CD4-positive, alpha-beta T cell treated with Interleukin-6 at 100 ng/mL for 8 hours (primary cell): ENCODE measurements around the gene UTP14A.

Experiments used
- DNase-seq: peaks from one replicate; pipeline ENCODE4 v3.0.0-alpha.2; 2020; ENCODE audit warnings: mixed read lengths, low spot score

Gene UTP14A

GRCh38 chrX:129945131-129945530 lies 39.2 kb downstream of the UTP14A start:
- DNase-seq, result no peak

- no peak for DNase-seq
These were observed 47.3 kb downstream of the UTP14A start for GRCh38 chrX:129953334-129953648.

- DNase-seq, result no peak
These were observed 47.9 kb downstream of the UTP14A start for GRCh38 chrX:129953881-129954280.

DNA sequence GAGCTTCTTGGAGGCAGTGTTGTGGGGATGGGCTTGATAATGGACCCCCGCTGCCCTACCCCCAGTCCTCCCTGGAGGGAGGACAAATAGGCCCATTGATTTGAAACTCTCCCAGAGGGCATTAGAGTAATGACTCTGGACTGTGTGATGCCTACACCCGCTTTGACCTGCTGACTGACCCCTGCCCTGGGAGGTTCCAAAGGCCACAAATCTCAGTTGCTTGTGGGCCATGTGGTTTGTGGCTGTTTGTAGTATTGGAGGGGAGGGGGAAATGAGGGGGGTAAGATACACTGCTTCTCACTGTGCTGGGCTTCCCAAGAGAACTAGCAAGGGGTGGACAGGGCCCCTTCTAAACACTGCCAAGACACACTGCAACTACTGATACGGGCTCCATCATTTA lies 48.8 kb downstream of the UTP14A start:
- no peak for DNase-seq

- DNase-seq, result no peak
These were observed 49.7 kb downstream of the UTP14A start for GRCh38 chrX:129955682-129956081.

- no peak for DNase-seq
These were observed 50.2 kb downstream of the UTP14A start for GRCh38 chrX:129956145-129956544.

DNA sequence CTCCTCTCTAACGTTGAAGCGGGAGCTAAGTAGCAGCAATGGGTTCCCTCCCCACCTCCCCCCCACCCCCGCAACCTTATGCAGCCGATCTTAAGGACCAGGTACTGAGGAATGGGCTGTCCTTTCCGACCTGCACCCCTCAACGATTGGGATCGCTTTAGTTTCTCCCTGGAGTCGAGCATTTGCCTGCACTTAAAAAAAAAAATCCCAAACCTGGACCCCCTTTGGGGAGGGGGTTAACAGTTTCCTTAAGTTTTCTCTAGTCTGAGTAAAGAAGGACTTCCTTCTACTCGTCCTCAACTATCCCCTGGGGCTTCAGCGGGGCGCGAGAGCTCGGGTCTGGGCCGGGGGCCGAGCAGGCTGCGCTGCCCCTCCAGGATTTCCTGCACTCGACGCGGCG lies 50.8 kb downstream of the UTP14A start:
- no peak for DNase-seq

DNA sequence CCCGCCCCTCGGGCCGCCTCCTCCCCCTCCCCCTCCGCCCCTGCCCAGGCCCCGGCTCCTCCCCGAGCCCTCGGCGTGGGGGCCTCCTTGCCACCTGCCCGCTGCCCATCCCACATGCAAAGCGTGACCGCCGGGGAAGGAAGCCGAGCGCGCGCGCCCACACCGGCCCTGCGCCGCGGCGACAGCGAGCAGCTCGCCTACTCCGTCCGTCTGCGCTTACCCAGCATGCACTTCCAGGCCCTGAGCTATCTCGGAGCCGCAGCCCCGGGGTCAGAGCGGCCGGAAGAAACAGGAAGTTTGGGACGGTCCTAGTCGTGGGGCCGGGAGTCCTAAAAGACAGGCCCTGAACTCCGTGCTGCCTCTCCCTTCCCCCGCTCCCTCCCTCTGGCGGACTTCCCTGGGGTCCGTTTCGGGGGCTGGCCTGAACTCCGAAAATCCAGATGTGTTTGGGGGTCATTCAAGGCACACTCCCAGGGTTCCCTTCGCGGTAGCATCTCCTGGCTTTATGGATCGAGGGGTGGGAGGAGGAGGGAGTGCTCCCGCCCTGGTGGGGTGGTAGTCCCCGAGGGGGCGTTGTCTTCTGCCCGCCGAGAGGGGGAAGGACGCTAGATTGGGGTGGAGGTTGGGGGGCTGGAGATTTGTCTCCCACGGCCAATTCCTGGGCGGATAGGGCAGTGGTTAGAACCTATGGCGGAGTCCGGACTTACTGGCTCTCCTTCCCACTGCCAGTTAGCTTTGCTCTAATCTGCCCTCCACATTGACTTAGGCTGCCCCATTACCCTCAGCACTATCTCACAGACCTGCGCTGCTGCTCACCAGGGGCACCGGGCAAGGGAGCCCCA lies 51.5 kb downstream of the UTP14A start:
- peak; percentile 34 for DNase-seq

DNA sequence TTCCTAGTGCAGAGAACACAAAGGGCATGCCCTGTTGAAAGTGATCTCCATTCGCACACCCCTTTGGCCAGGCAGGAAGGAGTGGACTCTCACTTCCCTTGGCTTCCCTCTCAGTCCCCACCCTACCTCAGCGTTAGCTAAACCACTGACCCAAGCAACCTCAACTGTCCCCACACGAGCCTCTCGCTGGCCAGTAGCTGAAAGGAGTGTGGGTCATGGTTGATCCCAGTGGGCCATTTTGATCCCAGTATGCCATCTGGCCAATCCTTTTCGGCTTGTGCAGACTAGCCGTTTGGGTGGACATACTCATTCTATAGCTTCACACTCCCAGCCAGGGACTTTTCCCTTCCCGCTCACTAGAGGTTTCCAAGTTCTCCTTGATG lies 52.1 kb downstream of the UTP14A start:
- DNase-seq, result no peak

DNA sequence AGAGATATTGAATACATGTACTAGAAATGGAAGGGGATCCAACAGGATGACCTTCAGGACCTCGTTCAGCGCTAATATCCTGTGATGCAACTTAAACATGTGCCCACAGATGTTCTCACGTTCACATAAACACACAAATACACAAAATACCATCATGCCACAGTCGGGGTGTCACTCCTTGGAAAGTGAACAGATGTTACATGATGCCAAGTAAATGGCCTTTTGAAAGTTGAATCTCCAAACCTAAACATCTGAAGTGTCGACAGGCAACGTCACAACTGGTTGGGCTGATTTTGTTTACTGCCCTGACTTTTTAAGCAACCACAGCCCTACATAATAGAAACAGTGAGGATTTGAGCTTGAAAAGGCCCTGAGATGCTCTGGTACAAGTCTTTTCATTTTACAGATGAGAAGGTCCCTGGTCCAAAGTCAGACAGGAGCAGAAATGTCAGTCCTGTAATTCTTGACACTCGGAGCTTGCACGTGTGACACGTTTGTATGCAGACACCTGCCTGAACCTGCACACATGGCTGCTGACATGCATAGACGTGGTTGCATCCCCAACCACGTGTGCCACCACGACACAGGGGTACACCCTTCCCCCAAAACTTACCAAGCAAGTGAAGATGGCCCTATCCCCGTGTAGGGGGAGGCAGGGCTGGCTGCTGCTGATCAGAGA lies 53.0 kb downstream of the UTP14A start:
- DNase-seq, result no peak

- no peak for DNase-seq
These were observed 53.5 kb downstream of the UTP14A start for GRCh38 chrX:129959493-129959832.

- DNase-seq, result peak; percentile 67
These were observed 55.5 kb downstream of the UTP14A start for GRCh38 chrX:129961180-129962083.

- no peak for DNase-seq
These were observed 57.8 kb downstream of the UTP14A start for GRCh38 chrX:129963729-129964128.

DNA sequence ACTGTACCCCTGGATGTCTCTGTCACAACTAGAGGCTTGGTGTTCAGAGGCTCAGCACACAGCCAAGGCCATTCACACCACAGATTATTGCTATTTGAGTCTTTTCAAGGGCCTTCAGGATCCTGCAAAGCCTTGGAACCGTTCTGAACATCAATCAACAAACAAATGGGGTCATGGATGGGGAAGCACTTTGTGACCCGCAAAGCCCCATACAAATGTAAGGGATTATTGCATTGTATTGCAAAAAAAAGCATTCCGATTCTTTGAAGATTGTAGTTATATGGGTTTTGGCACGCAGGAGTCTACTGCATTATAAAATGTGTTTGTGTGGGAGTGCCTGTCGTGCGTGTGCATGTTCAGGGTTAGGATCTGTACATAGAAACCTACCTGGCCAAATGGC lies 59.2 kb downstream of the UTP14A start:
- DNase-seq, result no peak

DNA sequence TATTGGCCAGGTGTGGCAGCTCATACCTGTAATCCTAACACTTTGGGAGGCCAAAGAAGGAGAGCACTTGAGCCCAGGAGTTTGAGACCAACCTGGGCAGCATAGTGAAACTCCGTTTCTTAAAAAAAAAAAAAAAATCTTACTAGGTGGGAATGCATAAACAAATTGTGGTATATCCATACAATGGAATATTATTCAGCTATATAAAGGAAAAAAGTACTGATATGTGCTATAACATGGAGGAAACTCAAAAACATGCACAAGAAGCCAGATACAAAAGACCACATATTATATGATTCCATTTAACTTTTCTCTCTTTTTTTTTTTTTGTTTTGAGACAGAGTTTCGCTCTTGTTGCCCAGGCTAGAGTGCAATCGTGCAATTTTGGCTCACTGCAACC lies 63.0 kb downstream of the UTP14A start:
- no peak for DNase-seq

GRCh38 chrX:129976441-129976840 lies 70.5 kb downstream of the UTP14A start:
- DNase-seq, result no peak
